Stimulated activated CD8-positive, alpha-beta memory T cell treated with anti-CD3 and anti-CD28 coated beads, Interleukin-15, amount 100 ng/mL, for 4 hours (primary cell): Measurements from ENCODE around the gene SLC35E2B.

Experiments
- DNase-seq, 2 donors: peaks; one replicate each; pipeline ENCODE4 v3.0.0-alpha.2; 2020; ENCODE audit warnings: low read depth in 2 of 2

SLC35E2B gene

GRCh38 chr1:1610796-1611195 is 81.8 kb downstream of the SLC35E2B start:
- no peak for DNase-seq

DNA sequence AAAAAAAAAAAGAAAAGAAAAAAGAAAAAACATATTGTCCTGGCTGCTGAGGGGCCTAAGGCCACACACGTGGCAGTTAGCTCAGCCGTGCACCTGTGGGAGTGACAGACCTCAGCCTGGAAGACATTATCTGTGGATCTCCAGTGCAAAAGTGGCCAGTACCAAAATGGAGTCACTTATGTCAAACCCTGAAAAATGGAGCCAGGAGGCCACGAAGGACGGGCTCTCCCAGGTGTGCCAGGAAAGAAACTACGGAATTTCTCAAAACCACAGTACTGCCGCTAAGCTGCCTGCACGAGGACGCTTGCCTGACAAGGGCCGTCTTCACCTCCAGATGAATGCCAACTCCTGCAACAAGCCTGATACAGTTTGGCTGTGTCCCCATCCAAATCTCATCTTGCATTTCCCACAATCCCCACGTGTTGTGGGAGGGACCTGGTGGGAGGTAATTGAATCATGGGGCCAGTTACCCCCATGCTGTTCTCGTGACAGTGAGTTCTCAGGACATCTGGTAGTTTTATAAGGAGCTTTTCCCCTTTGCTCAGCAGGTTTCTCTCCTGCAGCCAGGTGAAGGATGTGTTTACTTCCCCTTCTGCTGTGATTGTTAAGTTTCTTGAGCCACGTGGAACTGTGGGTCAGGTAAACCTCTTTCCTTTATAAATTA is 82.6 kb downstream of the SLC35E2B start:
- DNase-seq: no peak
